GM11168 (cell line): ENCODE data around the gene TTC7B.

Experiments
- in situ Hi-C: fragments of 300-500 bp; cut with MboI; formaldehyde crosslinking; loops from one replicate; pipeline ENCODE4 v1.12.0; 2022; ENCODE audit warnings: low sequenced_read_pairs; ENCODE audit not compliant: unreplicated experiment

TTC7B gene

GRCh38 chr14:90523544-90523943 is 292.7 kb downstream of the TTC7B start:
- in situ Hi-C loops = no loop called here

- in situ Hi-C loops = no loop called here
Observed at GRCh38 chr14:90522571-90523191, 293.5 kb downstream of the TTC7B start.

- in situ Hi-C loops = no loop called here
Observed at GRCh38 chr14:90521930-90522483, 294.2 kb downstream of the TTC7B start.

DNA sequence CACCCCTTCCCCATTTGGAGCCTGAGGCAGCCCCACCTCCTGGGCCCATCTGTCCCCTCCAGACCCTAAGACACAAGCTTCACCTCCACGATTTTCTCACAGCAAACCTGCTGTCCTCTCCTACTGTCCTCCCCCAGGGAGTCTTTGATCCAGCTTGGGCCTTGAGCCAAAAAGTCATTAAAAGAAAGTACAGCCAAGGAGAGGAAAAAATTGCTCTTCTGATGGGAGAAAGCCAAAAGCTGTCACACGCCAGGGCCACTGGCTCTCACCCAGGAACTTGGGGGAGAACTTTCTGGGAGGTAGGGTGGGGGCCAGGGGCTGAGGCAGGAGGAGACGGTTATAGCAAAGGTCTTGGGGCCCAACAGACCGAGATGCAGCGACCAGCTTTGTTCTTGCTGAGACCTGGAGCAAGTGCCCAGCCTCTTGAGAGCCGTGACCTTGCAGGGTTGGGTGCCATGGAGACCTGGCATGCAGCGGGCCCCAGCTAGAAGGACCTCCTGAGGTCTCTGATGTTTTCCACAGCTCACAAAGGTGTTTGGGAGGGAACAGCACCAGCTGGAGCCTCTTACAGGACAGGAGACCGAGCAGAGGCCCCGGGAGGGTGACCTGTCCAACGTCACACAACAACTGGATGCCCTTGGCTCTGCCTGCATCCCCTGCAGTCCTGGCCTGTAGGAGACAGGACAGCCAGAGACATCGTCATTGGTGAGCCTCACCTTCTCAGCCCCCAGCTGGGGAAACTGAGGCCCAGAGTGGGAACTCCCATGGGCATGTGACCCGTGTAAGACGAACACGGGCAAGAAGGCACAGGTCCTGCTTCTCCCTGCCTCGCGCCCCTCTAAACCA is 294.9 kb downstream of the TTC7B start:
- in situ Hi-C loops = no loop called here

DNA sequence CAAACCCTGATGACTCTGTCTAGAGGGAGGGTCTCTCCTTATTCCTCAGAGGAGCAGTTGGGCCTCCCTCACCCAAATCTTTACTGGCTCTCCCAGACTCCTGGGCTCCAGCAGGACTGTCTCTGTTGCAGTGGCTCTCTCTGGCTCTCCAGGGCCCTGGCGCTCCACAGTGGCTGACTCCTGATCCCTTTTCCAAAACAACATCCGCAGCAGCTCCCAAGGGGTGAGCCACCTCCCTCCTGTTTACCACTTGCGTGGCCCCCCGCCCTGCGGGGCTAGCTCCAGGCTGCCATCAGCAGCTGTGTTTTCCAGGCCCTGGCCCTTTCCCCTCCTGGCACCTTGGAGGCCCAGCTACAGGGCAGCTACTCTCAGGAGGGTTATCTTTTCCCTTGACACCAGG is 295.9 kb downstream of the TTC7B start:
- in situ Hi-C loops = no loop called here

DNA sequence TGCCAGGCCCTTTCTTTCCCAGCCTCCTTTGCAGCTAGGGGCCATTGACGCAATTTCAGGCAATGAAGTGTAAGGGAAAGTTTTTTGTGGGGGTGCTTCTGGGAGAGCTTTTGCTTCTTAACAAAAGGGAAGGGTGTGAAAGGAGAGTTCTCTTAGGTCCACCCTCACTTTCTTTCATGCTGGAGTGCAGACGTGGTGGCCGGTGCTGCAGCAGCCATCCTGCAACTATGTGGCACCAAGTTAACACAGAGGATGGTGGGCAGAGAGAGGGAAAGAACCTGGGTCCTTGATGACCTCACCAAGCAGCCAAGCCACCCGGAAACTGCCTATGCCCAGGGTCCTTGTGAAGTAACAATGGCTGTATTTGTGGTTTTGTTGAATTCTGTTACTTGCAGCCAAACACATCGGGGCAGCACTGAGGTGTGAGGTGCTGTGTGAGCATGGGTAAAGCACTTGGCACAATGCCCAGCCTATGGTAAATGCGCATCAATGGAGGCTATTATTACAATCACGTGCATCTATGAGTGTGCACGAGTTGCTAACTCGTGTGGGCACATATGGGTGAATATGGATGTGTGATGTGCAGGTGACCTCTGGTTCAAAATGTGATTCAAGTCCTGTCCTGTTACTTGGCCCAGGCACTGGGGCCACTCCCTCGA is 296.8 kb downstream of the TTC7B start:
- in situ Hi-C loops = no loop called here

DNA sequence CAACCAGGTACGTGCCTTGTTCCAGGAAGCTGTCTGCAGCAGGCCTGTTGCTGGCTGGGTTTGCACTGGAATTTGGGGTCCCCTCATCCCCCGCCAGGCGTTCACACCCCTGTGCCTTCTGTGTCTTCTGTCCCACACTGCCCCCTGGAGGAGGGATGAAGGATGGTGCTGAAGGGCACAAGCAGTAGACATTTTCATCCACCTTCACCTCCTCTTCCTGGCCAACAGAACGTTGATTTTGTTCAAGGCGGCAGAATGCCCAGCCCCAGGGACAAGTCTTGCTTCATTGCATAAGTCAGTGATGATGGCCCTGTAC is 297.3 kb downstream of the TTC7B start:
- in situ Hi-C loops = no loop called here

- in situ Hi-C loops = no loop called here
Observed at GRCh38 chr14:90518069-90518940, 297.9 kb downstream of the TTC7B start.

DNA sequence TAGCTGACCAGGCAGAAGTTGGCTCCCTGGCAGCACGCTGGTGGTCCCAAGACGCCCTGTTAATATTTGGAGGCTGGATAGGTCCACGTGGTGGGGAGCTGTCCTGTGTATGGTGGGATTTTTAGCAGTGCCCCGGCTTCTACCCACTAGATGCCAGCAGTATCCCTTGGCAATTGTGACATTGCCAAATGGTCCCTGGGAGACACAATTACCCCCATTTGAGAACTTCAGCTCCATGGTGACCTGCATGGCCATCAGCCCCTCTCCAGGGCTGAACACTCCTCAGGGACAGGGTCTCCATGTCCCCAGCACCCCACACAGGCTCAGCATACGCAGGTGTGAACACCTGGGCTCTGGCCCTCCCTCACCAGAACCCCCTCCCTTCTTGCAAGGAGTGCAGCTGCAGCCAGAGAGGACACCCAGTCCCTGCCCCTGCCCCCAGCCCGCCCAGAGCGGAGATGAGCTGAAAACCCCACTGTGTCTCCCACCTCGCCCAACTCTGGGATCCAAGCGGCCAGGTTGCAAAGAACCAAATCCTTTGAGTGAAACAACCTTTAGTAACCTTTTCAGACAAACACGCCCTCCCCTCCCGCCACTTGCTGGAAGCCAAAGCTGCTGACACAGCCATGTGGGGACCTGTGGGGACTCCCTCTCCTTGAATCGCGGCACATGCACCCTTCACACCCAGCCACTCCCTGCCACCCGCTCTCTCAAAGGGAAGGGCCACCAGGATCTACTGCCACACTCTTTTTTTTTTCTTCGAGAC is 299.0 kb downstream of the TTC7B start:
- in situ Hi-C loops = no loop called here

GRCh38 chr14:90514566-90514965 is 301.7 kb downstream of the TTC7B start:
- in situ Hi-C loops = no loop called here

- in situ Hi-C loops = no loop called here
Observed at GRCh38 chr14:90514015-90514398, 302.2 kb downstream of the TTC7B start.

DNA sequence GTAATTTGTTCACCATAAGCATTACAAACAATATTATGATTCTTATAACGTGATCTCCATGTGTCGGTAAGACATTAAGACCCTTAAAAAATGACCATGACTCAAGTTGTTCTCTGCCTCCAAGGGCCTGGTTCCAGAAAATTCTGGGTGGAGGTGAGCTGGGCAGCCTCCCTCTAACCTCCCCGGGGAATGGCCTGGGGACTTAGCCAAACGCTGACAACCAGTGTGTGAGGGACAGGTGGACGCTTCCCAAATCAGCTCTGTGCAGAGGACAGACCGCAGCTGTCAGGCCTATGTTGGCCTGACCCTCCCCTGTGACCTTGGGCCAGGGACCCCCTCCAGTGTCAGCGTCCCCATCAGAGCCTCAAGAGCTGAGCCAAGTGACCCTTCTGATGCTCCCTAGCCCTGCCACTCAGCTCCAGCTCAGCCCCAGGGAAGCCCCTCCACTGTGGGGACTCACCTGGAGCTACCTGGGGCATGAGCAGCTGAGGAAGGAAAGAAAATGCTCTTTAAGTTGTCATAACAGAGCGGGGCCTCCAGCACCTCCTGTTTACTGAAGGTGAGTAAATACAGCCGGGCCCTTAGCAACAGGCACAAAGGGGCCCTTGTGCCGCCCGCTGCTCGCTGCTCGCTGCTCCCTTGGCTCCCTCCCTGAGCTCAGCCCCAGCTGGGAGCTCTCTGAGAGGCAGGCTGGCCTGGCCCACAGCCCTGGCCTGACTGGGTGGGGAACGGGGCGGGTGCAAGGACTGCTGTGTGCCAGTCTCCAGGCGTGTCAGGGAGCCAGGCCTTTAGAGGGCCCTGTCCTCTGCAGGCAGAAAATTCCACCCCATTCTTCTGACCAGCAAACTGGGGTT is 302.8 kb downstream of the TTC7B start:
- in situ Hi-C loops = no loop called here

- in situ Hi-C loops = no loop called here
Observed at GRCh38 chr14:90512329-90512991, 303.8 kb downstream of the TTC7B start.

- in situ Hi-C loops = no loop called here
Observed at GRCh38 chr14:90511795-90512328, 304.4 kb downstream of the TTC7B start.

- in situ Hi-C loops = no loop called here
Observed at GRCh38 chr14:90511252-90511651, 305.0 kb downstream of the TTC7B start.

GRCh38 chr14:90510159-90510558 is 306.1 kb downstream of the TTC7B start:
- in situ Hi-C loops = no loop called here

- in situ Hi-C loops = no loop called here
Observed at GRCh38 chr14:90509403-90509802, 306.8 kb downstream of the TTC7B start.
